ENCODE data around the gene CENPT. TPM values are rescaled to one million over a fixed set of nuclear protein-coding genes. Genes with fewer than 3 reads are reported as not detected.

The CENPT gene, protein sequence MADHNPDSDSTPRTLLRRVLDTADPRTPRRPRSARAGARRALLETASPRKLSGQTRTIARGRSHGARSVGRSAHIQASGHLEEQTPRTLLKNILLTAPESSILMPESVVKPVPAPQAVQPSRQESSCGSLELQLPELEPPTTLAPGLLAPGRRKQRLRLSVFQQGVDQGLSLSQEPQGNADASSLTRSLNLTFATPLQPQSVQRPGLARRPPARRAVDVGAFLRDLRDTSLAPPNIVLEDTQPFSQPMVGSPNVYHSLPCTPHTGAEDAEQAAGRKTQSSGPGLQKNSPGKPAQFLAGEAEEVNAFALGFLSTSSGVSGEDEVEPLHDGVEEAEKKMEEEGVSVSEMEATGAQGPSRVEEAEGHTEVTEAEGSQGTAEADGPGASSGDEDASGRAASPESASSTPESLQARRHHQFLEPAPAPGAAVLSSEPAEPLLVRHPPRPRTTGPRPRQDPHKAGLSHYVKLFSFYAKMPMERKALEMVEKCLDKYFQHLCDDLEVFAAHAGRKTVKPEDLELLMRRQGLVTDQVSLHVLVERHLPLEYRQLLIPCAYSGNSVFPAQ
- polyA plus RNA-seq (ENCODE audit: insufficient read length), result 32.1 TPM

DNA sequence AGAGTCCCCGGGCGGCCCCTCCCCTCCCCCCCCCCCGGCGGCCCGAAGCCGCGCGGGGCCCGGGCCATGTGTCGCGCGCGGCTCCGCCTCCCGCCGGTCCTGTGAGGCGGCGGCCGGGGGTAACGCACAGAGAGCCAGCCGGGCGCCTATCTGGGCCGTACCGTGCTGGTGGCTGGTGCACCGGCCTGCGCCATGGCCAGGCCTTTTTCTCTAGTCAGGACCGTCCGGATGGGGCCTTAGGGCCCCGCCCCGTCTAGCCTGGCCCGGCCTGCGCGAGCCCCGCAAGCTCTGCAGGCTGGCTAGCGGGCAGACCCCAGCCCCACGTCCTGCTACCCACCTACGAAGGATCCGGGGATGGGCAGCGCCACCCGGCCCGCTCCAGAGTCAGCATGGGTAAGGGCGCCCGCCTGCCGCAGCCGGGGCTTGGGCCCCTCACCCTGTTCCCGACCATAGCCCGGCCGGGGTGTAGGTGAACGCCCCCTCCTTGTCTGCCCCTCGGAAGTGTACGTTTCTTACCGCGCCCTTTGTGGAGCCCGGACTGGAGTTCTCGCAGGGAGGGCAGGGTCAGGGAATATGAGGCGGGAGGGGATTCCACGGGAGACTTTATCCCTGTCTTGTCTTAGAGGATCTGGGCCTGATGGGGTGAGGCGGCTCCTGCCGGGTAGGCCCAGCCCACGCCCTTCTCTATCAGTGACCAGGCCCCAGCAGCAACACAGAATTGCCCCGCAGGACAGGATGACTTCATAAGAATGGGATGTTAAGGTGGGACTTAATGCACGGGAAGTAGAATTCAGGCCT is at the start of gene CENPT:
CENPT (minus strand) TSS at position 630 of the 798 bp plus-strand sequence. CDS start 13,834 bp downstream, outside the sequence.
- no peak for DNase-seq (ENCODE audit: low read depth)

DNA sequence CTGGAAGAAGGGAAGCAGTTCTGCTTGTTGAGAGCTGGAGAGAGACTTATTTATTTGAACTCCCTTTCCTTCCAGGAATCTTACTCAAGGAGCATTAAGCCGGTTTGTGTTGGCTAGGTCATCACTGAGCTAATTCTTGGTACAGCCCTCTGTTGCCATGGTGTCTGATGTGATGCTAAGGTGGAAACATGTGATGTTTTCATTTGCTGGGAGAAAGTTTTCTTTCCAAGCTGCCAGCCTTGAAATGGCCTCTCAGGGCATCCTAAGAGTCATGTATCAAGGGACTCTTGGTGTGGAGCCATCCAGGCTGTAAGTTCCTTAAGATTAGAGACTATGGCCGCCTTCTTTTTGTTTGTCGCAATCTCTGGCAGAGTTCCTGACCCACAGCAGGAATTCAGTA is 49.7 kb upstream of the CENPT start:
- DNase-seq (ENCODE audit: low read depth), result no peak

DNA sequence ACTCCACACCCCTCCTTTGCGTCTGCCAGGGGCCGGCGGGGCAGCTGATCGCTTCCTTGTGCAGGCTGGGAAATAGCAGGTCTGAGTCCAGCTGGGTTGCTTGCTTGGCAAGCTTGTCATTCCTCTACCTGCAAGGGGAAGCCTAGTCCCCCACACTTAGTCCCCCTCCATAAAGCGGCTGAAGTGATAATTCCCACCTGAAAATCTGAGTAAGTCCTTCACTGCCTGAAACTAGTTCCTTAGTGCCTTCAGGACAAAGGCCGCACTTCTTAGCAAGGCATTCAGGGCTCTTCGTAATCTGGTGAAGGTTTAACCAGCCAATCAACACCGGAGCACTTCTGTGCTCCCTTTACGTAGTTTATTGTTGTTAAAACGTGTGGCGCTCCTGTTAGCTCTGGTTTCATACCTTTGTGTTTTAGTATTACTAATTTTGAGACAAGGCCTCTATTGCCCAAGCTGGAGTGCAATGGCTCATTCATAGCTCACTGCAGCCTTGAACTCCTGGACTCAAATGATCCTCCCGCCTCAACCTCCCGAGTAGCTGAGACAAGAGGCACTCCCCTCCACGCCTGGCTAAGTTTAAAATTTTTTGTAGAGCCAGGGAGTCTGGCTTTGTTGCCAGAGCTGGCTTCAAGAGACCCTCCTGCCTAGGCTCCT is 46.4 kb upstream of the CENPT start:
- no peak for DNase-seq (ENCODE audit: low read depth)

DNA sequence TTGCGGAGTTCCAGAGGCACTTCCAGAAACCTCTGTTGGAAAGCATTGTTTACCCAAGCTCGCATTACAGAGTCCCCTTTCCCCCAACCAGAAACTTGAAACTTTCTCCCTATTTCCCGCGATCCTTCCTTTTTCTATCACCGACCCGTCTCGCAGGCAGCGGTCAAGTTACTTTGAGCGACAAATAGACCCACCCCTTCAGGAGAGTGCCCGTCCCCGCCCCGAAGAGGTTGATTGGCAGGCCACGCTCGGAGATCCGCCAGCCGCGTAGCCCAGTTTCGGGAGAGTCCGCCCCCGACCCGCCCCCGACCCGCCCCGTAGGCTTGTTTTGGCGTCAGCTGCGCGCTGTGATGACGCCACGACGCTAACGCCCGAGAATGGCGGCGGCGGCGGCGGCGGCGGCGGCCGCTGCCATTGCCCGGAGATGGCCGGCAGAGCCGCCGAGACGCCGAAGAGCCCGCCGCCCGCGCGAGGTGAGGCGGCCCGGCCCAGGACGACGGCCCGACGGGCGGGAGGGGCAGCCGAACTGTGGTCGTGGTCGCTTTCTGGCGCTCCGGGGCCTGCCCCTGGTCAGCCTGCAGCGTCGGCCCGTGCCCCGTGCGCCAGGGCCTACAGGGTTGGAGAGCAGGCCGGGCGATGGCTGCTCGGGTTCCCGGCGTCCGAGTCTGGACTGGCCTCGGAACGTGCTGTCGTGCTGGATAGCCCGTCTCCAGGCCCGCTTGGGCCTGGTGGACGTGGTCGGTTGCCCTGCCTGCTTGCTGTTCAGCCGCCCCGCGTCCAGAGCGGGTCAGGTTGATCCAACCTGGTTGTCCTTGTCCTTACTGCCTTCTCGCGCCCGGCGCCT is 45.6 kb upstream of the CENPT start, which contains the start of gene PSKH1:
PSKH1 (plus strand) TSS at position 356 of the 844 bp plus-strand sequence. CDS start 15,496 bp downstream, outside the sequence.
- peak; percentile 85 for DNase-seq (ENCODE audit: low read depth)

DNA sequence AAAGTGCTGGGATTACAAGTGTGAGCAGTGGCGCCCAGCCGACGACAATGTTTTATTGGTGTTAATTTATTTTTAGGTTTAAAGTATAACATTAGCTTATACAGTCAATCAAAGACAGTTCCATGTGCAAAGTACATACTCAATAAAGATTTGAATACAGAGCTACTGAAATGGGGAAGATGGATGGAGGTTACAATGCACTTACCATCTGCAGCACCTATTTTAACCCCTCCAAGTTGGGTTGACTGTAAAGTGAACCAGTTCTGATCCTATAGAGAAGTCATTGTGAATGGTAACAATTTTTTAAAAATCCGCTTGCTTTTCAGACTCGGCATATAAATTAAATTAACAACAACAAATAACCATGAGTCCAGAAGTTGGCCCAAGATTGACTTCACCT is 44.9 kb upstream of the CENPT start:
- no peak for DNase-seq (ENCODE audit: low read depth)

DNA sequence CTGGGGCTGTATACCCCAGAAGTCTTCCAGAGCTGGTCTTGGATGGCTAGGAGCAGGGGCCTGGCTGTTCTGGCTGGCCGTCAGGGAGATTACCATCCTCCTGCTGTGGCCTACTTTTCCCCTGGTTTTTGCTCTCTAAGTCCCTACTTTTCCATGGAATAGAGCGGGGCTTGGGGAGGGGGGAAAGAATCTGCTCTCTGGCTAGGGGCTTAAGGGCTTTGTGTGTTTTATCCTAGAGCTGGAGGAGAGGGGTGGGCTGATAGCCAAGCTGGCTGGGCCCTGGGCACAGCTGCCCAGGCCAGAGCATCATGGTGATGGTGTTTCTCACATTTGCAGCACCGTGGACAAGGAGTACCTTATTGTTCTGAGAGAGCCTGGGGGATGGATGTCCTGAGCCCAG is 40.8 kb upstream of the CENPT start:
- no peak for DNase-seq (ENCODE audit: low read depth)

DNA sequence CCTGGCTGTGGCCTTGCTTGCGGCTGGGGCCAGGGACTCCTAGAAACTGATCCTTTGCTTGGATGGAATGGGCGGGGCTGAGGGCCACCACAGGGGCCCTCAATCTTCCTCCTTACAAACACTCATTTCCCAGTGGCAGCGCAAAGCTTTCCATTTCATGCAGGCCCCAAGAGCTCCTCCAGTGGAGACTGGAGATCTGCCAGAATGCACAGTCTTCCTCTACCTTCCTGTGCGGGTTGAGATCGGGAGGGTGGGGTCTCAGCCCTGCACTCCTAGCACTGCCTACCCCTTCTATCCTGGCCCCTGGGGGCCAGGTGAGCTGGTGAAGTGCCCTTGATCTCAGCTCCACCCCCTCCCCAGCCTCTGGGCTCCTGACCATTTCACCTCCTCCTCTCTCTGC is 38.9 kb upstream of the CENPT start:
- DNase-seq (ENCODE audit: low read depth), result no peak

DNA sequence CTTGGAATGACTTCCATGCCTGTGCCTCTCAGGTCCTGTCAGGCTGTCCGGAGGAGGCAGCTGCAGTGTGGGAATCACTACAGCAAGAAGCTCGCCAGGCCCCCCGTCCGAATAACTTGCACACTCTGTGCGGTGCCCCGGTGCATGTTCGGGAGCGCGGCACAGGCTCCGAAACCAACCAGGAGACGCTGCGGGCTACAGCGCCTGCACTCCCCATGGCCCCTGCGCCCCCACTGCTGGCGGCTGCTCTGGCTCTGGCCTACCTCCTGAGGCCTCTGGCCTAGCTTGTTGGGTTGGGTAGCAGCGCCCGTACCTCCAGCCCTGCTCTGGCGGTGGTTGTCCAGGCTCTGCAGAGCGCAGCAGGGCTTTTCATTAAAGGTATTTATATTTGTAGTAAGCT is 38.5 kb upstream of the CENPT start:
- no peak for DNase-seq (ENCODE audit: low read depth)

DNA sequence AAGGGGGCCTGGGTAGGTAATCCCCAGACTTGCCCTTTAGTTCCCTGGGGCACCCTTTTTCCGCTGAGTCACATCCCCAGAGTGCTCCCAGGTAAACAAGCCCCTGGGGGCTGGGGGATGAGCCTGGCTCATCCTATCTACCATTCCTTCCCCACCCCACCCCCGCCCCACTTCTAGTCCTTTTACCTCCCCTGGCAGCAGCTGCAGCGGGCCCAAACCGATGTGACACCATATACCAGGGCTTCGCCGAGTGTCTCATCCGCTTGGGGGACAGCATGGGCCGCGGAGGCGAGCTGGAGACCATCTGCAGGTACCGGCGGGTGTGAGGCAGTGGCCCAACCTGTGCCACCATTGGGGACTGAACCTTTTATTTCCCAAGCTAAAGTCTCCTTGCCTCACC is 38.1 kb upstream of the CENPT start:
- no peak for DNase-seq (ENCODE audit: low read depth)

DNA sequence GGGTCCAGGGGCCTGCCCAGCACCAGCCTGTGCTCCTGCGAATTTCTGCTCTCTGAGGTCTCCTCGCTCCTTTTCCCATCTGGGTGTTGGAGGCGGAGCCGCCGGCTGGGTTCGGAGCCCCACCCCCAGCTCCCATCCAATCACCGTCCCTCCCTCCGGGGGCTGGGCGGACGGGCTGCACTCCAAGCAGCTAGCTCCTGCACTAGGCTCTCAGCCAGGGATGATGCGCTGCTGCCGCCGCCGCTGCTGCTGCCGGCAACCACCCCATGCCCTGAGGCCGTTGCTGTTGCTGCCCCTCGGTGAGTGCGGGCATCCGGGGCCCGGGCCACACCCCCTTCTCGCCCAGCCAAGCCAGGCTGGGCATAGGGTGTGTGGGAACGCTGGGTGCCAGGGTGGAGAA is 37.2 kb upstream of the CENPT start, which contains the start of gene NRN1L:
NRN1L (plus strand) TSS at position 202 of the 400 bp plus-strand sequence; CDS start at position 221, 19 bp downstream.
- DNase-seq (ENCODE audit: low read depth), result peak; percentile 63

DNA sequence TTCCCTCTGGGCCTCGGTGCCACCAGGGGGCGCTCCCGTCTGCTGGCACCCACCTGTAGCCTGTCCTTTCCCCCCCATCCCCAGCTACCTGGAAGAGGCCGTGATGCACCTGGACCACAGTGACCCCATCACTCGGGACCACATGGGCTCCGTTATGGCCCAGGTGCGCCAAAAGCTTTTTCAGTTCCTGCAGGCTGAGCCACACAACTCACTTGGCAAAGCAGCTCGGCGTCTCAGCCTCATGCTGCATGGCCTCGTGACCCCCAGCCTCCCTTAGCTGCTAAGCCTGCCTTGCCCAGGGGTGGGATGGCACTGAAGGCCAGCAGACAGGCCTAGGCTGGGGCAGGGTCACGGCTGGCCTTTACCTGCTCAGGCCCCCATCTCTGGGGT is 36.4 kb upstream of the CENPT start:
- DNase-seq (ENCODE audit: low read depth), result no peak

DNA sequence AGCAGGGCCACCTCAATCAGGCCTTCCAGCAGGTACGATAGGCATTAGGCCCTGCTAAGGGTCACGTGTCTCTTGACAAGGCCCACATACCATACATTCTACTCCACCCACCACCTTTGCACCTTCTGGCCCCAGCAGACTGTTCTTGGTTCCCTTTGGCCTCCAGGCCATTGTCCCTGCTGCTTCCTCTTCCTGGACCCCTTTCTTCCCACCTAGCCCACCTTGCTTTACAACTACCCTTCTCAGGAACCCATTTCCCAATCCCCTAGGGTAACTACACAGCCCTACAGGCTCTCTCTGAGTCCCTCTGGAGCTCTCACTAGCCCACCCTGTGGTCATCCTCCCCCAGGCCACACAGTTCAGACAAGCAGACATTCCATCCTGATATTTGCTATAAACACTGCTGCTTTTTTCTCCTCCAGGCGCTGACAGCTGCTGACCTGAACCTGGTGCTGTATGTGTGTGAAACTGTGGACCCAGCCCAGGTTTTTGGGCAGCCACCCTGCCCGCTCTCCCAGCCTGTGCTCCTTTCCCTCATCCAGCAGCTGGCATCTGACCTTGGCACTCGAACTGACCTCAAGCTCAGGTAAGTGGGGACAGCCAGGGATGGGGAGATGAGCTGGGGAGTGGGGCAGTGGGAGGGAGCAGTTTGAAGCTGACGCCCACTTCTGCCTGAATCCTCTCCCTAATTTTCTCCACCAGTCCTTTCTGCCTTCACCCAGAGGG is 35.8 kb upstream of the CENPT start:
- DNase-seq (ENCODE audit: low read depth), result no peak

DNA sequence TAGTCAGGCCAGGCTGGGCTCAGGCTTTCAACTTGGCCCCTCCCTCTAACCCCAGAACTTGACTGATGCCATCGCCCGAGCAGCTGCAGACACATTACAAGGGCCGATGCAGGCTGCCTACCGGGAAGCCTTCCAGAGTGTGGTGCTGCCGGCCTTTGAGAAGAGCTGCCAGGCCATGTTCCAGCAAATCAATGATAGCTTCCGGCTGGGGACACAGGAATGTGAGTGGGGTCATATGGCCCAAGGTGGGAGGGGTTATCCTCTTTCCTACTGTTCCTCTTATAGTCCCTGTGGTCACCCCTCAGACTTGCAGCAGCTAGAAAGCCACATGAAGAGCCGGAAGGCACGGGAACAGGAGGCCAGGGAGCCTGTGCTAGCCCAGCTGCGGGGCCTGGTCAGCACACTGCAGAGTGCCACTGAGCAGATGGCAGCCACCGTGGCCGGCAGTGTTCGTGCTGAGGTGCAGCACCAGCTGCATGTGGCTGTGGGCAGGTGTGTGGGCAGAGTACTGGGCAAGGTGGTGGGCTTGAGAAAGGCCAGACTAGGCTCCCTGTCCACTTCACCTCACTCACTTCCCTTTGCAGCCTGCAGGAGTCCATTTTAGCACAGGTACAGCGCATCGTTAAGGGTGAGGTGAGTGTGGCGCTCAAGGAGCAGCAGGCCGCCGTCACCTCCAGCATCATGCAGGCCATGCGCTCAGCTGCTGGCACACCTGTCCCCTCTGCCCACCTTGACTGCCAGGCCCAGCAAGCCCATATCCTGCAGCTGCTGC is 35.1 kb upstream of the CENPT start:
- DNase-seq (ENCODE audit: low read depth), result no peak

DNA sequence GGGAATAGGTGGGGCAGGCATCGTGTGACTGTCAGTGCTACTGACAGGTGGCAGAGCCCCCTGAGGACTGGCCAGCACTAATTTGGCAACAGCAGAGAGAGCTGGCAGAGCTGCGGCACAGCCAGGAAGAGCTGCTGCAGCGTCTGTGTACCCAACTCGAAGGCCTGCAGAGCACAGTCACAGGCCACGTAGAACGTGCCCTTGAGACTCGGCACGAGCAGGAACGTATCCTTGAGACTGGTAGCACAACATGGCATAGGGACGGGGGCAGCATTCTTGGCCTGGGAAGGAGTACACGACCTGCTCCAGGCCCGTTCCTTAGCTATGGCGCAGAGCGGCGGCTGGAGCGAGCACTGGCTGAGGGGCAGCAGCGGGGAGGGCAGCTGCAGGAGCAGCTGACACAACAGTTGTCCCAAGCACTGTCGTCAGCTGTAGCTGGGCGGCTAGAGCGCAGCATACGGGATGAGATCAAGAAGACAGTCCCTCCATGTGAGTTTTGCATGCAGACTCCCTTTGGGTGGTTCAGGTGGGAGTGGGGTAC is 34.2 kb upstream of the CENPT start:
- no peak for DNase-seq (ENCODE audit: low read depth)

DNA sequence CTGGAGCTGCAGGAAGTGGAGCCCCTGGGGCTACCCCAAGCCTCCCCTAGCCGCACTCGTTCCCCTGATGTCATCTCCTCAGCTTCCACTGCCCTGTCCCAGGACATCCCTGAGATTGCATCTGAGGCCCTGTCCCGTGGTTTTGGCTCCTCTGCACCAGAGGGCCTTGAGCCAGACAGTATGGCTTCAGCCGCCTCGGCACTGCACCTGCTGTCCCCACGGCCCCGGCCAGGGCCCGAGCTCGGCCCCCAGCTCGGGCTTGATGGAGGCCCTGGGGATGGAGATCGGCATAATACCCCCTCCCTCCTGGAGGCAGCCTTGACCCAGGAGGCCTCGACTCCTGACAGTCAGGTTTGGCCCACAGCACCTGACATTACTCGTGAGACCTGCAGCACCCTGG is 33.1 kb upstream of the CENPT start:
- DNase-seq (ENCODE audit: low read depth), result no peak

DNA sequence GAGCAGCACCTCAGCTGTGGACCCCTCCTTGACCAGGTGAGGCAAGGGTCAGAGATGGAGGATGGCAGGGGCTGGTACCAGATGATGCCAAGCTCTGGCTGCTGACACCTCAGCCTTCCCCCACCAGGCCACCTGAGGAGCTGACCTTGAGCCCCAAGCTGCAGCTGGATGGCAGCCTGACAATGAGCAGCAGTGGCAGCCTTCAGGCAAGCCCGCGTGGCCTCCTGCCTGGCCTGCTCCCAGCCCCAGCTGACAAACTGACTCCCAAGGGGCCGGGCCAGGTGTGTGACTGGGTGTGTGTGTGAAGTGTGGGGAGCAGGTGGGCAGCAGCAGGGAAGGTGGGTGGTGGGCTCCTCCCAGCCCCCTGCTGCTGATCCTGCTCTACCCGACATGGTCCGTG is 32.4 kb upstream of the CENPT start:
- no peak for DNase-seq (ENCODE audit: low read depth)

DNA sequence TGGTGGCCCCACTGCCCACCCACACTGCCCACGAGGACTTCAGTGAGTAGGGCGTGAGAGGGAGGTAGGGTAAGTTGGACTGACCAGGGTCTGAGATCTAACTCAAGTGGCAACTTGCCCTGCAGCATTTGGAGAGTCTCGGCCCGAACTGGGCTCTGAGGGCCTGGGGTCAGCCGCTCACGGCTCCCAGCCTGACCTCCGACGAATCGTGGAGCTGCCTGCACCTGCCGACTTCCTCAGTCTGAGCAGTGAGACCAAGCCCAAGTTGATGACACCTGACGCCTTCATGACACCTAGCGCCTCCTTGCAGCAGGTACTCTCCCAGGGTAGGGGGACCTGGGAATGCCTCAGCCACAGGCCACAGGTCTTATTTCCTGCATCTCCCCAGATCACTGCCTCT is 32.0 kb upstream of the CENPT start:
- no peak for DNase-seq (ENCODE audit: low read depth)

DNA sequence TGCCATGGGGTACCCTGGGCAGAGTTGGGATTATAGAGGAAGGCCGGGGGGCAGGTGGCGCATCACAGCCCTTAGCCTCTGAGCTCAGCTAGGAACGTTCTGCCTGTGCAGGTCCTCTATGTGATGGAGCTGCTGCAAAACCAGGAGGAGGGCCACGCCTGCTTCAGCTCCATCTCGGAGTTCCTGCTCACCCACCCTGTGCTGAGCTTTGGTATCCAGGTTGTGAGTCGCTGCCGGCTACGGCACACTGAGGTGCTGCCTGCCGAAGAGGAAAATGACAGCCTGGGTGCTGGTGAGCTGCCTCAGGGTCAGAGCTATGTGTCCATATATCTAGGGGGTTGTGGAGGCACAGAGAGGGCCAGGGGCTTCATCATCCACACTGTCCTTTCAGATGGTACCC is 31.4 kb upstream of the CENPT start:
- DNase-seq (ENCODE audit: low read depth), result no peak

DNA sequence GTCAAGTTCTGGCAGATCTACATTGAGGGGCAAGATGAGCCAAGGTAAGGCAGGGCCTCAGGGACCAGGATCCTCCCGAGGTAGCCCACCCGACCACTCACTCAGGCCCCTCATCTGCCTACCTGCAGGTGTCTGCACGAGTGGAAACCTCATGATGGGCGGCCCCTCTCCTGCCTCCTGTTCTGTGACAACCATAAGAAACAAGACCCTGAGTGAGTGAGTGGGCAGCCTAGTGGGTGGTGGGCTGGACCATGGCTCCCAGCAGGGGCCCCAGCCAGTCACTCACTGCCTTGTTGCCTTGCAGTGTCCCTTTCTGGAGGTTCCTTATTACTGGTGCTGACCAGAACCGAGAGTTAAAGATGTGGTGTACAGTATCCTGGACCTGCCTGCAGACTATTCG is 30.7 kb upstream of the CENPT start:
- DNase-seq (ENCODE audit: low read depth), result no peak
